Stimulated activated CD4-positive, alpha-beta T cell treated with anti-CD3 and anti-CD28 coated beads, Interleukin-15, amount 100 ng/mL, for 24 hours (primary cell): ENCODE results near the gene PAEP.

Source experiments
- DNase-seq: peaks from one replicate; pipeline ENCODE4 v3.0.0-alpha.2; 2020

The PAEP gene

GRCh38 chr9:135604437-135605237, 43.1 kb downstream of the PAEP start:
- DNase-seq: no peak

GRCh38 chr9:135605238-135605781, 43.8 kb downstream of the PAEP start:
- DNase-seq: no peak

- DNase-seq: no peak
These were observed 45.3 kb downstream of the PAEP start for GRCh38 chr9:135606885-135607259.

GRCh38 chr9:135607401-135608293, 46.1 kb downstream of the PAEP start:
- DNase-seq: no peak

DNA sequence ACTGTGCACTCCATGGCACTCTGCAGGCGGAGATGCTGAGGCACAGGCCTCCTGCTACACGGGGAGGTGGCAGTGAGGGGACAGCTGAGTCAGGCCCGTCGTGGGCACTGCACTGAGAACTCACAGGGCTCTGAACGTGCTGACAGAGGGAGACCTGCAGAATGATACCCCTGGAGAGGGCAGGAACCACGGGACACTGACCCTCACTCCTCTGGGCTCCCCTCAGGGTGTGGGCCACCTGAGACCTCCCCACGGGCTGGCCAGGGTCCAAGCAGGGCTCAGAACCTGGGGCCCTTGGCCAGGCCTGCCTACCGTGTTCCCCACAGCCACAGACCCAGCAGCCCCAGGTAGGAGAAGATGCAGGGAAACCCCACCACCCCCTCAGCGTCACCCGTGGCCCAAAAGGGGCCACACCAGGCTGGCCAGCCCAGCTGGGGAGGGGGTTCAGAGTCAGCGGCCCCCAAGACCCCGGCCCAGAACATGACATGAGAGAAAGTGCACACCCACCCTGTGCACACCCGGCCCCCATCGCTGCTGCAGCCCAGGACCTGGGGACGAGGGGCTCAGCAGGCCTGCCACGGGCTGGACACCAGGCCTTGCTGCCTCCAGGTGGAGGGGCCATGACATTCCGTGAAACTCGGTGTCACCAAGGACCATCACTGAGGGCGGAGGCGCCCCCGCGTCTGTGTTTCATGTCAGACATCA, 46.9 kb downstream of the PAEP start:
- DNase-seq: no peak

GRCh38 chr9:135608999-135609317, 47.4 kb downstream of the PAEP start:
- no peak for DNase-seq

GRCh38 chr9:135609366-135609955, 47.9 kb downstream of the PAEP start:
- no peak for DNase-seq

DNA sequence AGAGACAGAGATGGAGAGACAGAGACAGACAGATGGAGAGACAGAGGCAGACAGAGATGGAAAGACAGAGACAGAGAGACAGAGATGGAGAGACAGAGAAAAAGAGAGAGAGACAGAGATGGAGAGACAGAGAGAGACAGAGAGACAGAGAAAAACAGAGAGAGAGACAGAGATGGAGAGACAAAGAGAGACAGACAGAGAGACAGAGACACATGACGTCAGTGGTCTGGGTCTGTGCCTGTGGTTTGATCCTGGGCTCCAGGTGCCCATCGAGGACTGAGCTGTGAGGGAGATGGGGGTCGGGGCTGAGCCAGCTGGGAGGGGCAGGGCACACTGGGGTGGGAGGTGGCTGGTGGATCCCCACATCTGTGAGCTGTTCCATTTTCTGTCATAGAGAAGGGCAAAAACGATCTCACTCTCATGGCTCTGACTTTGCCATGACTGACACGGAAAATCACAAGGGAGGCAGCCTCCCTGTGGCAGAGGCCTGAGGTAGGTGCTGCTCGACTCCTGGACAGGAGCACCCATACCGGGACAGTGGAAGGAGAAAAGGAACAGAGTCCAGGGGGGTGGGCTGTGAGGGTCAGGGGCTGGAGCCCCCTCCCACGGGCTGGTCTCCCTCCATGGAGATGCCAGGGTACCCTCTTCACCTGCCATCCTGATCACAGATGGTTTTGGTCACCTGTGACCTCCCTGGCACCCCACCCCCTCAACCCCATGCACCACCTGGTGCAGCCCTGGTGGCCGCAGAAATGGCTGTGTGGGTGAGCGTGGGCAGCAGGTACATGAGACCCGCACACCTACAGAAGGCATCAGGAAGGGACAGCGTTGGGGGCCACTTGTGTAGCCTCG, 49.0 kb downstream of the PAEP start:
- no peak for DNase-seq

DNA sequence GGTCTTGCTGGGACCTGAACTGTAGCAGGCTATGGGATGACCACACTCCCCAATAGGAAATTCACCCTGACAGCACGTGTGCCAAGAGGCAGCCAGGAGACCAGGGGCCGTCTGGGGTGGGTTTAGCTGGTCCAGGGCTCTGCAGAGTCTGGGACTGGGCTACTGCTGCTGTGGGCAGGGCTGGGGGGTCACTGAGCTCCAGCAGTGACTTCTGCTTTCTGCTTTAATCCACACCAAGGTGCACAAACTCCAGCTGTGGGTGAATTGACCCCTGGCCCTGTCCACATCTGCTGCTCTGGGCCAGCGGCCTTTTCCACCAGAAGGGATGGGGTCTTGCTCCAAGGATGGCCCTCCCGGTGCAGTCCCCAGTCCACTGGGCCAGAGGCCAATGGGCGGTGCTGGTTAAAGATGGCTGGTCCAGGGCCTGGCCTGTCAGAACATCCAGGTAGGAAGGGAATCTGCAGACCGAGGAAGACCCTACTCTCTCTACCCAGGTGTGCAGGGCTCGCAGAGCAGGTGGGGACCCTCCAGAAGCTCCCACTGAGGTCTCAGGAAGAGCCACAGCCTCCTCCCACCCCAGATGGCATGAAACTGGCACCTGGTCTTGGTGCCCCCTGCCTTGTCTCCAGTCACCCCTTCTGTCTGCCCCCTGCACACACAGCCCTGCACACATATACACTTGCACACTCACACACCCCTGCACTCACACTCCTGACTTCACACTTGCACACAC, 49.8 kb downstream of the PAEP start:
- no peak for DNase-seq

- no peak for DNase-seq
These were observed 50.3 kb downstream of the PAEP start for GRCh38 chr9:135611875-135612209.

DNA sequence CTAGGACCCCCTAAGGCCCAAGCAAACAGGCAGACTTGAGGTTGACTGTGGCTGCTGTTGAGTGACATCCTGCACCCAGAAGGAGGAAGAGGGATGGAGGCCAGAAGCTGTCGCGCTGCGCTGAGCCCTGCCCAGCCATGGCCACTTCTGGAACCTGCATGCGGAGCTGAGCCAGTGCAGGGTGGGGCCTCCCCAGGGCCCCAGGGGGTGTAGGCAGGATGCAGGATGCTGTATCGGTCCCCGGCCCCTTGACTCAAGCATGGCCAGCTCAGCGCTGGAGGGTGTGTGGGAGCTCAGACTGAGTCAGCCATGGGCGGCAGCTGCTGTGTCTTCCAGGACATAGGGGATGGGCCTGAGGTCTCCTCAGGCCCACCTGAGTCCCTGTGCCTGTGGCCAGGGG, 50.9 kb downstream of the PAEP start:
- no peak for DNase-seq

- DNase-seq: no peak
These were observed 51.7 kb downstream of the PAEP start for GRCh38 chr9:135612981-135613910.

DNA sequence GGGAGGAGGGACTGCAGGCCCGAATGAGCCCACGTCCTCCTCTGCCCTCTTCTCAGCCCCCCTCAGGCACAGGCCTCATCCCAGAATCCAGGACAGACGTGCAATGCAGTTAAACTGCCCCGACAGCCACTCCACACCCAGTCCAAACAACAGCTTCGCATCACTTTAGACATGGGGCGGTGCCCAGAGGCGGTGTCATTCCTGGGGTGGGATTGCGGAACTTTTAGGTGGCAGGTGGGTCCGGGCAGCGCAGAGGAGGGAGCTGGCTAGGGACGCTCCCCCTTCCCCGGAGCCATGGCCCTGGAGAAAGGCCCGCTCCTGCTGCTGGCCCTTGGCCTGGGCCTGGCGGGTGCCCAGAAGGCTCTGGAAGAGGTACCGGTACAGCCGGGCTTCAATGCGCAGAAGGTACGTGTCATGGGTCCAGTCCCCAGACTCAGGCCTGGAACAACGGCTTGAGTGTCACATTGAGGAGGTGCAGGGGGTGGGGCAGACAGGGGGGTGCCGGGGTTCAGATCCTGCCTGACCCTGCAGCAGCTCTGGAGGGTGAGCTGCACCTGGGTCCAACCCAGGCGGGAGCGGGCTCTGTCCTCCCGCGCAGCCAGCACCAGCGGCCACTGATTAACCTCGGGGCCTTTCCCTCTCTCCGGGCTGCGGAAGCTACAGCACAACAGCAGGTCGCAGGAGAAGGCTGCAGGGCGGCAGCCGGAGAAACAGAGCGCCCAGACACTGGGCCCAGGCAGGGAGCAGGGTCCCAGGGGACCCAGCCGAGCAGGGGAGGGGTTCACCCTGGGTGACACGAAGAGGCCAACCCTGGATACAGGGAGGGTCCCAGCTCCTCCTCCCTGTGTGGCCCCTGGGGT, 52.6 kb downstream of the PAEP start:
- DNase-seq: no peak

DNA sequence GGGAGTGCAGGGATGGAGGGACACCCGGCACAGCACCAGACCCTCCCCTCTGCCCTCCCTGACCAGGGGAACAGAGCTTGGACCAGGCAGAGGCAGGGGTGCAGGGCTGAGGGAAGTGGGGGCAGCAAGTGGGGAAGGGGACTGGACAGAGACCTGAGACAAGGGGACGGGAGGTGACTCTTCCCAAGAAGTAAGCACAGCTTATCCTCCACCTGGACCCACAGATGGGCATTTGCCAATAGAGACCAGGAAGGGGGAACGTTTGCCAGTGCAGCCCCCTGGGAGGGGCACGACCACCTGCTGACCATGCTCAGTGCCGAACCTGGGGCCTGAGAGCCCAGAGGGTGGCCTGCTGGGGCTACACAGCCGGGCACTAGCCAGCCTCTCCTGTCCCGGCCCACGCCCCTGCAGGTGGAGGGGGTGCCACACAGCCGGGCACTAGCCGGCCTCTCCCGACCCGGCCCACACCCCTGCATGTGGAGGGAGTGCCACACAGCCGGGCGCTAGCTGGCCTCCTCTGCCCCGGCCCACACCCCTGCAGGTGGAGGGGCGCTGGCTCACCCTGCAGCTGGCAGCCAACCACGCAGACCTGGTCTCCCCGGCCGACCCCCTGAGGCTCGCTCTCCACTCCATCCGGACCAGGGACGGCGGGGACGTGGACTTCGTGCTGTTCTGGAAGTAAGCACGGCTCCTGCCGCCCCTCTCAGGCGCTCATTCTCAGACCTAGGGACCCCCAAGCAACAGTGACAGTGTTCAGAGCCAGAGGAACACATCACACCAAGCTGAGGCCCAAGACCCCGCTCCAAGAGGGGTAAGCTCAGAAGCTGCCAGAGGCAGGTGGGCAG, 53.5 kb downstream of the PAEP start:
- DNase-seq: no peak

GRCh38 chr9:135615666-135616618, 54.4 kb downstream of the PAEP start:
- no peak for DNase-seq
